ENCODE data around the gene PRKN.
"Not testable (repeated sequence)": the region's sequence is repeated elsewhere in the genome, so short reads cannot be mapped to it uniquely, and the experiment has no call there.

The PRKN gene

GRCh38 chr6:161540532-161540931, 1187.0 kb downstream of the PRKN start:
- DNase-seq (ENCODE audit: extremely low read depth in 1 of 2, low read depth in 1 of 2) = no peak

DNA sequence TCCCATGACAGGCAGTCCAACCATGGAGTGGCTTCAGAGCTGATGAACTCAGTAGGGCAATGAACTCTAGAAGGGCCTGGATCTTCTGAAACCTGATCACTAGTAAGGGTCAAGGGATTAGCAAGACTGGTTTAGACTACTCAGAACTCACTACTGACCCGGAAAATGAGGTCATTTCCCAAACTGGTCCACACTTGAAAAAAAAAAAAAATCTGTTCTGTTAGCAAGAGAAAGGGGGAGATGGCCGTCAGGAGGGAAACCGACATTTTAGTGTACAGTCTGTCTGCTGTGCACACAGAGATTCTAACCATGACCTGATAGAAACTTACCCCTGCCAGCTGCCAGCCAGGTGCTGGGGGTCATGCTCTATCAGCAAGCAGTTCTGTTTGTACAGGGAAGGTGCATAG, 1191.3 kb downstream of the PRKN start:
- DNase-seq (ENCODE audit: extremely low read depth in 1 of 2, low read depth in 1 of 2) = no peak

- no peak for DNase-seq (ENCODE audit: extremely low read depth in 1 of 2, low read depth in 1 of 2)
These were observed 1193.2 kb downstream of the PRKN start for GRCh38 chr6:161534264-161534873.

DNA sequence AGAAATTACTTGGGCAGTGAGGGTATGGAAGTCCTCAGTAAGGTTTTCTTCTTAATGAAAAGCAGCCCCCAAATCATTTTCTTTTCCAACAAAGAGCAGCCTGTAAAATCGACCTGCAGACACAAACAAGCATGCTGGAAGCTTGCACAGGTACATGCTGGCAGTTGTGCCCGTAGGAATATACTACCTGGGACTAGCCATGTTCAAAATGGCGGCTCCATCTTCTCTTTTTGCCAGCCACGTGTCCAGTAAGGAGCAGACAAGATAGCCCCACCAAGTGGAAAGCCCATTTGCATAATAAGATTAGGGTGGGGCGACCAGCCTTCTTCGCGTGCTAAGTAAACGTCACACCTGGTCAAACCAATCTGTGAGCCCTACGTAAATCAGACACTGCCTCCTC, 1194.3 kb downstream of the PRKN start:
- no peak for DNase-seq (ENCODE audit: extremely low read depth in 1 of 2, low read depth in 1 of 2)

- DNase-seq (ENCODE audit: extremely low read depth in 1 of 2, low read depth in 1 of 2) = no peak
These were observed 1195.0 kb downstream of the PRKN start for GRCh38 chr6:161532536-161532935.

- DNase-seq (ENCODE audit: extremely low read depth in 1 of 2, low read depth in 1 of 2) = no peak
These were observed 1200.8 kb downstream of the PRKN start for GRCh38 chr6:161526794-161527193.

- no peak for DNase-seq (ENCODE audit: extremely low read depth in 1 of 2, low read depth in 1 of 2)
These were observed 1204.2 kb downstream of the PRKN start for GRCh38 chr6:161523362-161523761.

GRCh38 chr6:161522276-161522675, 1205.3 kb downstream of the PRKN start:
- no peak for DNase-seq (ENCODE audit: extremely low read depth in 1 of 2, low read depth in 1 of 2)

DNA sequence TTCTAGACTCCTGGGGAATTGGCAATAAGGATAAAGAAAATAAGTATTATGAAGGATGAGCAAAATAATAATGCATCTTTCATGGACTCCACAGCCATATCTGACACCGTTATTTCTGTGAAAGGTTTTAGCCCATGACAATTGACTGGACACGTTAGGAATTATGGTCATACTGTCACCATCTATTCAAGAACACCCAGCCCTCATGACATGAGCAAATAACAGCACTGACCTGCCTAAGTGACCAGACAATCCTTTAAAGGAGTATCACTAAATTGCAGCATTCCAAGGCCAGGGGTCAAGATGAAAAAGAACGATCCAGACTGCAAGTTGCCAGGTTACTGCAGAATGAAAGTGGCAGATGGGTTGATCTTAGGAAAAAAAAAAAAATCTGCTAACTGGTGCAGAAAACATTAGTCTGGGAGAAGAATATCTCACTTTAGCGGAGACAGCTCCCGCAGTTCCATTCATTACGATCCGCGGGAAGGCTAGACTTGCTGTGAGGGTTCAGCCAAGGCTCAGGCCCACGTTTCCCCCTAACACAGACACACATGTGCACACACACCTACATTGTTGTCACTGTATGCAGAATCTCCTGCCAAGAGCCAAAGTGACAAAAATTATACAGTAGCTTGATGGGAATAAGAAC, 1216.0 kb downstream of the PRKN start:
- DNase-seq (ENCODE audit: extremely low read depth in 1 of 2, low read depth in 1 of 2) = no peak

GRCh38 chr6:161508341-161508740, 1219.2 kb downstream of the PRKN start:
- DNase-seq (ENCODE audit: extremely low read depth in 1 of 2, low read depth in 1 of 2) = no peak

DNA sequence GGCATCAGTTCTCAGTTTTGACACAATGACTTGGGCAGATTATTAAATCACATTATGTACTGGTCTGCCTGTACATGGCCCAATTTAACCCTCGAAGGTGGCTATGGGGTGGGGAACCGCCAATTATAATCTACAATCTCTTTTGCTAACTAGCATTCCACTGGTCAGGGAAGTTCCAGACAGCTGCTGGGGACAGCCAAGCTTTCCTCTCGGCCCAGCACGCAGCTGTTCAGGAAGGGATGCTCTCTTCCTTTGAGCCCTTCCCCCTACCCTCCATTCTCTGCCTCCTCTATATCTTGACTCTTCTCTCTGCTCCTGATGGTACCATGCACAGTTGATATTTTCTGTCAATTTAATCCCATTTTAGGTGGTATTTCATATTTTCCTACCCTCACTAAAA, 1220.2 kb downstream of the PRKN start:
- DNase-seq (ENCODE audit: extremely low read depth in 1 of 2, low read depth in 1 of 2) = no peak

- no peak for DNase-seq (ENCODE audit: extremely low read depth in 1 of 2, low read depth in 1 of 2)
These were observed 1224.0 kb downstream of the PRKN start for GRCh38 chr6:161503570-161503969.

DNA sequence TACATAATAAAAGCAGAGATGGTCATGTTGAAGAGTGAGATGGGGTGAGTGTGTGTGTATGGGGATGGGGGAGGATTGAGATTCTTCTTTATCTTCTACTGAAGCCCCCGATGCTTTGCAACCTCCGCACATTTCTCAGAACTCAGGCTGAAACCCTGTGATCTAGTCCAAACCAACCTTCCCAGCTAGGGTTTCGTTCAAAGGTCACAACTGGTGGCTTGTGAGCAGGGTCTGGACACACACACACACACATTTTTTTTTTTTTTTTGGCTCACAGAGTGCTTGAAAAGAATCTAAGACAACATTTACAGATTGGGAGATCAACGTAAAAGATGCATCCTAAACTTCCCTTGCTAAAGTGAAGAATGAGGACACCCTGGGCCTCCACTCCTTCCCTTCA, 1228.7 kb downstream of the PRKN start:
- no peak for DNase-seq (ENCODE audit: extremely low read depth in 1 of 2, low read depth in 1 of 2)

GRCh38 chr6:161498359-161498758, 1229.2 kb downstream of the PRKN start:
- no peak for DNase-seq (ENCODE audit: extremely low read depth in 1 of 2, low read depth in 1 of 2)

GRCh38 chr6:161496941-161497340, 1230.6 kb downstream of the PRKN start:
- no peak for DNase-seq (ENCODE audit: extremely low read depth in 1 of 2, low read depth in 1 of 2)

DNA sequence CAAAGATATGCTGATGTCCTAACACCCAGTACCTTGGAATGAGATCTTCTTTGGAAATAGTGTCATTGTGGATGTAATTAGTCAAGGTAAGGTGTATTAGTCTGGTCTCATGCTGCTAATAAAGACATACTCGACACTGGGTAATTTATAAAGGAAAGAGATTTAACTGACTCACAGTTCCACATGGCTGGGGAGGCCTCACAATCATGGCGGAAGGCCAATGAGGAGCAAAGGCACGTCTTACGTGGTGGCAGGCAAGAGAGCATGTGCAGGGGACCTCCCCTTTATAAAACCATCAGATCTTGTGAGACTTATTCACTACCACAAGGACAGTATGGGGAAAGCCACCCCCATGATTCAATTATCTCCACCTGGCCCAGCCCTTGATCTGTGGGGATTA, 1231.3 kb downstream of the PRKN start:
- DNase-seq (ENCODE audit: extremely low read depth in 1 of 2, low read depth in 1 of 2) = not testable (repeated sequence)

DNA sequence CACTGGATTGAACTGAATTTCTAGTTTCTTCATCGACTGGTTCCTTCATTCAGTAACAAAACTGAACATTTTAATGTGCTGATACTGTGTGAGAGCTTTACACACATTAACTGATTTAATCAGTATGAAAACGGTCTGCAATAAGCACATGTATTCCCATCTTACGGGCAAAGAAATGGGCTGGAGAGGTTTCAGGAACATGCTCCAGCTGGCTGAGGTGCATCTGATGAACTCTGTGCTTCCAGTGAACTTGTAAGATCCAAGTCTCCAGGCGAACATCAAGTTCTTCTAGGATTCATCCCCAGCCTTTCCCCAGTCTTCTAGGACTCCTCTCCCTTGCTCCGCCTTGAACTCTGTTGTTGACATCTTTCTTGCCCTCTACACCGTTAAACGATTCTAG, 1233.0 kb downstream of the PRKN start:
- no peak for DNase-seq (ENCODE audit: extremely low read depth in 1 of 2, low read depth in 1 of 2)

DNA sequence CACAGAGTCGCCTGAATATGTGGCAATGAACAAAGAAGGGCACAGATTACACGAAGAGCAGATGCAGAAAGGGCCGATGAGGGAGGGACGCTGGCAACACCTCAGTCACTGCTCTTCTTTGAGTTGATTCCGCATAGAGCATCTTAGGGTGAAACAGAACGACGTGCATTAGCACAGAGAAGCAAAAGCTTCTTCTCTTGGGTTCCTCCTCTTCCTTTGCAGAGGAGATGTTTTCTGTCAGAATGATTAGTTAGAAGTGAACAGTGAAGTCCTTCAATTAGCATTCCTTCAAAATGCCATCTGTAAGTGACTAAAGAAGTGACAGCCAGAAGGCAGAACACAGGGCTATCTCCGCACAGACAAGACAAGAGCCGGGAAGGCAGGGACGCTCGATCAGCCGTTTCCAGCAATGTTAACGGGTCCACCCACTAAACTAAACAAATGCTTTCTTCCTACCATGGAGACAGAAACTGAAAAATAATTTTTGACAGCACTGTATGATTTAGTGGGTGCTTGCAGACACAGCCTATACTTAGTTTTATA, 1233.9 kb downstream of the PRKN start:
- DNase-seq (ENCODE audit: extremely low read depth in 1 of 2, low read depth in 1 of 2) = no peak

GRCh38 chr6:161489626-161490306, 1237.8 kb downstream of the PRKN start:
- DNase-seq (ENCODE audit: extremely low read depth in 1 of 2, low read depth in 1 of 2) = no peak

- DNase-seq (ENCODE audit: extremely low read depth in 1 of 2, low read depth in 1 of 2) = no peak
These were observed 1239.9 kb downstream of the PRKN start for GRCh38 chr6:161487694-161488093.

GRCh38 chr6:161487217-161487531, 1240.4 kb downstream of the PRKN start:
- no peak for DNase-seq (ENCODE audit: extremely low read depth in 1 of 2, low read depth in 1 of 2)

Data from activated CD8-positive, alpha-beta memory T cell treated with anti-CD3 and anti-CD28 coated beads for 1 hour (primary cell).